Ectodermal cell (in vitro differentiated cells): Measurements from ENCODE around the gene GABBR2.

Experiments
- H3K27ac ChIP-seq: 2 replicates; pipeline ENCODE4 v1.7.0; 2013; ENCODE audit warnings: mild to moderate bottlenecking, low read depth, low read length; ENCODE audit not compliant: insufficient read depth, poor library complexity, severe bottlenecking
- H3K27me3 ChIP-seq: 2 replicates; pipeline ENCODE4 v1.7.0; 2013; ENCODE audit warnings: mild to moderate bottlenecking, low read length; ENCODE audit not compliant: insufficient read depth, control insufficient read depth, poor library complexity, severe bottlenecking
- H3K36me3 ChIP-seq: one replicate; pipeline ENCODE4 v1.7.0; 2013; ENCODE audit warnings: low read length; ENCODE audit not compliant: control insufficient read depth, insufficient read depth
- H3K4me1 ChIP-seq: one replicate; pipeline ENCODE4 v1.7.0; 2013; ENCODE audit warnings: low read length; ENCODE audit not compliant: control insufficient read depth, insufficient read depth
- H3K4me3 ChIP-seq: 2 replicates; pipeline ENCODE4 v1.7.0; 2013; ENCODE audit warnings: low read depth, low read length, control low read depth; ENCODE audit not compliant: insufficient read depth
- H3K9me3 ChIP-seq: 2 replicates; pipeline ENCODE4 v1.7.0; 2013; ENCODE audit warnings: mild to moderate bottlenecking, low read length, moderate library complexity; ENCODE audit not compliant: control insufficient read depth
- WGBS, 2 experiments: methylation state at CpG; one replicate each; pipeline ENCODE4 v1.1.7; 2013; ENCODE audit warnings: missing lambda C conversion rate in 2 of 2; 5-methylcytosine and 5-hydroxymethylcytosine counted together

Gene GABBR2

GRCh38 chr9:98552331-98552730 is 156.4 kb downstream of the GABBR2 start:
- WGBS, 2 experiments, result 74 to 79% methylated on average over 8 of the region's 8 CpGs
- H3K4me1 ChIP-seq, result peaks cover 12% of the 10 kb centered on the region
- no peaks in the 10 kb centered on the region for H3K9me3 ChIP-seq
- no peak overlapping the region for H3K4me3 ChIP-seq
- H3K27me3 ChIP-seq, result no peaks in the 10 kb centered on the region
- no peak overlapping the region for H3K27ac ChIP-seq
- H3K36me3 ChIP-seq, result no peaks in the 10 kb centered on the region

GRCh38 chr9:98551511-98552286 is 157.0 kb downstream of the GABBR2 start:
- Histone ChIP-seq H3K36me3 (no peaks in the 10 kb centered on the region), H3K9me3 (no peaks in the 10 kb centered on the region), H3K4me3 (no peak overlapping the region), H3K27ac (no peak overlapping the region), H3K4me1 (peaks cover 12% of the 10 kb centered on the region), H3K27me3 (no peaks in the 10 kb centered on the region)
- WGBS, 2 experiments, result 88 to 92% methylated on average over 11 of the region's 11 CpGs

DNA sequence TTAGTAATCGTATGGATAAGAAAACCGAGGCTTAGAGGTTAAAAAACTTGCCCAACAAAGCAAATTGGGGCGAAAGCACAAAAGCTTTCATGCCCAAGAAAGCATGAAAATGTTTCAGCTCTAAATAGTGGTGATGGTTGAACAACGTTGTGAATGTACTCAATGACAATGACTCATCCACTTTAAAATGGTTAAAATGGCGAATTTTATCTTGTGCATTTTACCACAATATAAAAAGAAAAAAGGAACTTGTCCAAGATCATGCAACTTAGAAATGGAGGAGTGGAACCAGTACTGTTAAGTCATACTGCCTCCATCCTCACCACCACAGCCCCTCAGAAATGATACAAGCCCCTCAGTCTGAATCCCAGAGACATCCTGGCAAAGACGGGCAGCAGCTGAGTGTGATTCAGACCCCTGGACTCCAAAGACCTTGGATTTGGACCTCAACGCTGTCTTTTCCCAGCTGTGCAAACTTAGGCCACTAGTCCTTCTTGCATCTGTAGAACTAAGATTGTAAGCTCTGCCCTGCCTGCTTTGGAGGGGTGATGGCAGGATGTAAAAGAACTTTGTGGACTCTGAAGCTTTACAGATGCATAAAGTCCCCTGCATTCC is 158.4 kb downstream of the GABBR2 start:
- Histone ChIP-seq H3K9me3 (no peaks in the 10 kb centered on the region), H3K36me3 (no peaks in the 10 kb centered on the region), H3K27me3 (no peaks in the 10 kb centered on the region), H3K4me1 (peaks cover 12% of the 10 kb centered on the region), H3K27ac (no peak overlapping the region), H3K4me3 (no peak overlapping the region)
- WGBS, 2 experiments, result 89% methylated on average over 7 of the region's 7 CpGs

DNA sequence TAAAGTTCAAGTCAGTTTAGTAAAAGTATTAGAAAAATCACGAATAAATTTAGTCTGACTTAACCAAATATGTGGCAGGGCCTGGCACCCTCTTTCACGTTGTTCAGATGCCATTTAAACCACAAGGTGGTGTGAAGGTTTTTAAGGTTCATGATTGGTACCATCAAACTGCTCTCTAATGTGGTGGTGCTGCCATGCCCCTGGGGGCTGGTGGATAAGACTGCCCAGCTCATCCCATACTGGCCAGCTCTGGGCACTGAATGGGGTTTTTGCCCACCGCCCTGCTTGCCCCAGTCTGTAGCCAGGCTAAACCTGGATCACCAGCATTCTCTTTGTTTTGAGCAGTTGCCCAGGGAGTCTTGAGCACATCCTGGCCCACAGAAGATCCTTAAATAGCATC is 159.3 kb downstream of the GABBR2 start:
- H3K27ac ChIP-seq, result no peak overlapping the region
- no peak overlapping the region for H3K4me3 ChIP-seq
- 92 to 93% methylated on average over 3 of the region's 3 CpGs for WGBS, 2 experiments
- no peaks in the 10 kb centered on the region for H3K36me3 ChIP-seq
- H3K27me3 ChIP-seq, result no peaks in the 10 kb centered on the region
- no peaks in the 10 kb centered on the region for H3K9me3 ChIP-seq
- H3K4me1 ChIP-seq, result peaks cover 12% of the 10 kb centered on the region

DNA sequence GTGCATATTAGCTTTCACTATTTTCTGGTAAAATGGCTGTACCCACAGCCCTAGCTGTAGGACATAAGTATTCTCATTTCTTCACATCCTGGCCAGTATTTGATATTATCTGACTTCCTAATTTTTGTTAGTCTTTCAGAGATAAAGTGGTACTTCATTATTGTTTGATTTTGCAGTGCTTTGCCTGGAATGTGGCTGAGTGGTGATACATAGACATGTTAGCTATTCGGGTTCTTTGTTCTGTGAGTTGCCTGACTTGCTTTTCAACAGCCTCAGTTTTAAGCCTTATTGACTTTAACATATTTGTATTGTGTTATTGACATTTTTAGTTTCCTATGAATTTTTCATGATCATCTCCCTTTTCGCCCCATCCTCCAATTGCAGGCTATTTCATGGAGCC is 161.1 kb downstream of the GABBR2 start:
- Histone ChIP-seq H3K36me3 (no peaks in the 10 kb centered on the region), H3K27me3 (no peaks in the 10 kb centered on the region), H3K4me1 (peaks cover 8% of the 10 kb centered on the region), H3K9me3 (no peaks in the 10 kb centered on the region), H3K4me3 (no peak overlapping the region), H3K27ac (no peak overlapping the region)
- WGBS, 2 experiments, result 100% methylated on average over 2 of the region's 2 CpGs; no CpG with 5 or more reads in 1 of the 2 experiments

GRCh38 chr9:98545021-98545420 is 163.7 kb downstream of the GABBR2 start:
- Histone ChIP-seq H3K4me3 (no peak overlapping the region), H3K9me3 (no peaks in the 10 kb centered on the region), H3K27ac (no peak overlapping the region), H3K4me1 (no peaks in the 10 kb centered on the region), H3K36me3 (no peaks in the 10 kb centered on the region), H3K27me3 (no peaks in the 10 kb centered on the region)
- WGBS, 2 experiments, result 91 to 95% methylated on average over 4 of the region's 4 CpGs

DNA sequence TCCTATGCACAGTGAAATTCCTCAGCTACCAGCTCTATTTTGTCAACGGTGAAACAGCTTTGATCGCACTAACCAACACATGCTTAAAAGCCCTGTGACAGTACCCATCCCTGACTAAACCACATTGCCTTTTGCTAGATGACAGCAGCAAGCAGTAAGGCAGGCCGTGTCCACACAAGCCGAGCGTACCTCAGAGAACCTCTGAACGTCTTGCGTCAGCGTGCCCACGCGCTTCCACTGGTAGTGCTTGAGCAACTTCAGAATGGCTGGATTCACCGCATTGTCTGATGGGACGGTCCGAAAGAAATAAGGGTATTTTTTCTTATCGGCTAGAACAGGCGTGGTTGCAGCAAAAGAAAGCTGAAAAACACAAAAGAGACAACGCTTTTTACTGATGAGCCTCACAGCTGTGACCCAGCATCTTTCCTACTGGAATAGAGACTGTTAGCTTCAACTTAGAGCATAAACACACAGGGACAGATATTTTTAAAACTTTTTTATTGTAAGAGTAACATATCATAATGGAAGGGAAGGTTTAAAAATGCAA is 167.0 kb downstream of the GABBR2 start:
- WGBS, 2 experiments, result 94 to 95% methylated on average over 16 of the region's 16 CpGs

GRCh38 chr9:98540476-98540875 is 168.3 kb downstream of the GABBR2 start:
- Histone ChIP-seq H3K4me3 (no peak overlapping the region), H3K36me3 (no peaks in the 10 kb centered on the region), H3K27me3 (no peaks in the 10 kb centered on the region), H3K4me1 (no peaks in the 10 kb centered on the region), H3K9me3 (no peaks in the 10 kb centered on the region), H3K27ac (no peak overlapping the region)
- WGBS, 2 experiments, result 79 to 91% methylated on average over 4 of the region's 4 CpGs

More for the DNA sequence above, 167.0 kb downstream of the GABBR2 start:
- Histone ChIP-seq H3K36me3 (no peaks in the 10 kb centered on the region), H3K4me3 (no peak overlapping the region), H3K4me1 (no peaks in the 10 kb centered on the region), H3K27me3 (no peaks in the 10 kb centered on the region), H3K9me3 (no peaks in the 10 kb centered on the region), H3K27ac (no peak overlapping the region)

GRCh38 chr9:98539954-98540353 is 168.8 kb downstream of the GABBR2 start:
- H3K27me3 ChIP-seq, result no peaks in the 10 kb centered on the region
- H3K36me3 ChIP-seq, result no peaks in the 10 kb centered on the region
- 73 to 79% methylated on average over 7 of the region's 7 CpGs for WGBS, 2 experiments
- no peaks in the 10 kb centered on the region for H3K9me3 ChIP-seq
- no peaks in the 10 kb centered on the region for H3K4me1 ChIP-seq
- H3K4me3 ChIP-seq, result no peak overlapping the region
- H3K27ac ChIP-seq, result no peak overlapping the region

DNA sequence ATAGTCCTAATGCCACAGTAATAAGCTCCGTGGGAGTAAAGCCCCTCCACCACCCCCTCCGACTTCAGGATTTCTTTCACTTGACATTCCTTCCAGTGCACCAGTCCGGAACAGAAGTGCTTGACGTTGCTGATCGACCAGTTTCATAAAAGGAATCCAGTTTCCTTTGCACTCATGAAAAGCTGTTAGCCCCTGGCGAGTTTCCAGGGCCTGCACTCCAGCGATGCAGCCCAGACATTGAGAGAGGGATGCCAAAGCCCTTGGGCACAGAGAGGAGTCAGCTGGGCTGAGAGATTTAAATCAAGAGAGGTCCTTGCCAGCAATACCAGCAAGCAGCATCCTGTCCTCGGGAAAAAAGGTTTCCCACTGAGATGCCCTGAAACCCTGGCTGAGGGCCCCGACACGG is 170.1 kb downstream of the GABBR2 start:
- Histone ChIP-seq H3K4me1 (no peaks in the 10 kb centered on the region), H3K27ac (no peak overlapping the region), H3K36me3 (no peaks in the 10 kb centered on the region), H3K9me3 (no peaks in the 10 kb centered on the region), H3K4me3 (no peak overlapping the region), H3K27me3 (no peaks in the 10 kb centered on the region)
- 86% methylated on average over 10 of the region's 10 CpGs for WGBS, 2 experiments
